SKM-1 treated with dmso at 0.1 percent for 144 hours (cell line): ENCODE measurements around the gene ARID2.

Experiments
- DNase-seq: peaks from one replicate; lab custom pipeline; 2025; ENCODE audit not compliant: unreplicated experiment; lab: John Stamatoyannopoulos, UW

ARID2 gene

GRCh38 chr12:45760333-45760732 is 30.8 kb downstream of the ARID2 start:
- DNase-seq, result no peak

DNA sequence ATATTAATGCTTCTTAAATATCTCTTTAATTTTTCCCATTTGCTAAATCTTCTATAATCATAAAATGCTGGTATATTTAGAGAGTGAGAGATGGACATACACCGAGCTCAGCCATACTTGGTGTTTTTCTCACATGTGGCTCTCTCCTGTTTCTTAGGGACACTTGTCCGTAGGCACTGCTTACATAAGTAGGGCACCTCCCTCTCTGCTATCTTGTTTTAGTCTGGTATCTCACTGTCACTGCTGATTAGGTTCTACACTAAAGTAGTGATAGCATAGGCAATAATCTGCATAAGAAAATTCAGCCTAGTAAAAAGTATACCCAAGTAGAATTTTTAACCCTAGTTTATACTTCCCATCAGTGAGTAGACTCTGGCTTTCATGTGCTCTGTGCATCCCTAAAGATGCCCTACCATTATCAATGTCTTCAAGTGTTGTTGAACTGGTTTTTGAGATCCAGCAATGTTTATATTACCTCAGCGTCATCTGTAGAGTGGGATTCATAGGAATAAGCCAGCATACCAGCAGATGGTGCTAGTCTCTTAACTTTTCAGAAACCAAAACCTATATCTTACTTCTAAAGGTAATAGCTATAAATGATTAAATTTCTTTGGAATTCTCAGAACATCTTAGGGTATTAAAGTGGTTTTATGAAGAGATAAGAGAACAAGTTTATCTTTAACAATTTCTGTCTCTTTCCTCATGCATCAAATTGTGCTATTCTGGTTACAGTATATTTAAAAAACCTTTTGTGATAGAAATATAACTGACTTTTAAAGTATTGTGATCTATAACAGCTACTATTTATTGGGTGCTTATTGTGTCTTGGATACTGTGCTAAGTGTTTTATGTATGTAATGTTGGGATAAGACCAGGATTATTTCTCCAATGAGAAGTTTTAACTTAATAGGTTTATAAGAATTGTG is 32.9 kb downstream of the ARID2 start:
- DNase-seq, result no peak

DNA sequence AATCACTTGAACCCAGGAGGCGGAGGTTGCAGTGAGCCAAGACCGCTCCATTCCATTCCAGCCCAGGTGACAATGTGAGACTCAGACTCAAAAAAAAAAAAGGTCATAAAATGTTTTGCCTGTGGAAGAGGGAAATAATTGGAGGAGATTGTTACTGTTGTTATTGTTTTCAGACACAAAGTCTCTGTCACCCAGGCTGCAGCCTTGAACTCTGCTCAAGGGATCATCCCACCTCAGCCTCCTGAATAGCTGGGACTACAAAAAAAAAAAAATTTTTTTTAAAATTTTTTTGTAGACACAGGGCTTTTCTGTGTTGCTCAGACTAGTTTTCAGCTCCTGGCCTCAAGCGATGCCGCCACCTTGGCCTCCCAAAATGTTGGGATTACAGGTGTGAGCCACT is 33.9 kb downstream of the ARID2 start:
- DNase-seq, result no peak

- no peak for DNase-seq
These were observed 38.7 kb downstream of the ARID2 start for GRCh38 chr12:45768194-45768593.

- DNase-seq, result no peak
These were observed 44.2 kb downstream of the ARID2 start for GRCh38 chr12:45773747-45774146.

DNA sequence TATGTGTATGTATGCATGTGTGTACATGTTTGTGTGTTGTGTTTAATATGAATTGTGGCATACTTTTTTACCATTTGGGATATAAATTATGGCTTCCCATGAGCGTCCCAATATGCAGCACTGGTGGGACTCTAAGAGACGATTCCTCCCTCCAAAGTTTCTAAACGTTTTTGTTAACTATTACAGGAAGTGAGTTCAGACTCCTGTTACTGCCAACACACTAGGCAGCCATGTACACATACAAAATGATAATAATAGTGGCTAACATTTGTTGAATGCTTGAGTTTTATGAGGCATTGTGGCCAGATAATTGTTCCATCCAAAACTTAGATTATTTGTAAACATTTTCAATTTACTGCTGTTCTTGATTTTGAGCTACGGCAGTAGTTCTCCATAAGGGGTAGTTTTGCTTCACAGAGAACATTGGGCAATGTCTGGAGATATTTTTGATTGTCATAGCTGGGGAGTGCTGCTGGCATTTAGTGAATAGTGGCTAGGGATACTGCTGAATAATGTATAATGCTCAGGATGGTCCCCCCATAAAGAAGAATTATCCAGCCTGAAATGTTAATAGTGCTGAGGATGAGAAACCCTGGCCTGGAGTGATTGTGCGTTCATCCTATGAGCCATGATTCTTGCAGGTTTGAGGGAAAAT is 45.1 kb downstream of the ARID2 start:
- DNase-seq, result no peak

- DNase-seq, result no peak
These were observed 46.0 kb downstream of the ARID2 start for GRCh38 chr12:45775465-45775864.

- DNase-seq, result no peak
These were observed 46.5 kb downstream of the ARID2 start for GRCh38 chr12:45775964-45776363.

GRCh38 chr12:45779936-45780335 is 50.4 kb downstream of the ARID2 start:
- DNase-seq, result no peak

DNA sequence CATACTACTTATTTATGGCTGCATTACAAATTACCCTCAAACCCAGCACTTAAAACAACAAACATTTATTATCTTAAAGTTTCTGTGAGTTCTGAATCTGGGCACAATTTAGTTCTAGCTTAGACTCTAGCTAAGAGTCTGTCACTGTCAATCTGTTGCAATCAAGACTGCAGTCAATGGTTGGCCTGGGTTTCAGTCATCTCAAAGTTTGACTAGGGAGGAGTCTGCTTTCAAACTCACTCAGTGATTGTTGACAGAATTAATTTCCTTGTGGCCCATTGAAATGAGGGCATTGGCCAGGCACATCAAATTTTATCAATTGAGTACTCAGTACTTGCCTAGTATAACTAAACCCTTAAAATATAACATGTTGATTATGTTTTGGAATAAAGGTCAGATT is 51.6 kb downstream of the ARID2 start:
- DNase-seq, result no peak

DNA sequence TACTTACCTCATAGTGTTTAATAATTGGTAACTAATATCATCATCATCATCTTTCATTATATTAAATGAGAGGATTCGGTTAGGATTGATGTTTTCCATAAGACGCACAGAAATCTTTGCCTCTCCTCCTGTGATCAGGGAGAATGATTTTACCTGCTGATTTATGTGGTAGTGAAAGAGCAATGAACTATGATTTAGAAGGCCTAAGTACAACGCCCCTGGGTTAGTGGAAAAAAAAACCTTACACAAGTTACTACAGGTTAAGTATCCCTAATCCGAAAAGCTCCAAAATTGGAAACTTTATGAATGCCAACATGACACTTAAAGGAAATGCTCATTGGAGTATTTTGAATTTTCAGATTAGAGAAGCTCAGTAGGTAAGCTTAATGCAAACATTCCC is 55.8 kb downstream of the ARID2 start:
- no peak for DNase-seq

GRCh38 chr12:45789025-45789424 is 59.5 kb downstream of the ARID2 start:
- no peak for DNase-seq

DNA sequence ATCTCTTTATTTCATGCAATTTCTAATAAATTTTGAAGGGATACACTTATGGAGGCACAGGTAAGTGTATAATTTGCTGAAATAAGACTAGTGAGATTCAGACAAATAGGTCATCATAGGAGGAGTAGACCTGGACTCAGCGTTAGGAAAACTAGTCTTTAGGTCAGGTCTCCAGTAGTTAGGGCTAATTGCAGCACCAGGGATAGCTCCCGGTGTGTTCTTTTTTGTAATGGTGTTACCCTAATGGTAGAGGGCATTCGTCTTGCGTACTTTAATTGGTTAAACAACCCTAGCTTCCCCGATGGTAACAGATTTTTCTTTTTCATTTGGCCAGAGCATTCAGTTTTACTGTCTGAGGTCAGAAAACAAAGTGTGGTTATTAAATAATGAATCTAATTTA is 64.9 kb downstream of the ARID2 start:
- DNase-seq, result no peak

GRCh38 chr12:45801625-45802024 is 72.1 kb downstream of the ARID2 start:
- no peak for DNase-seq

DNA sequence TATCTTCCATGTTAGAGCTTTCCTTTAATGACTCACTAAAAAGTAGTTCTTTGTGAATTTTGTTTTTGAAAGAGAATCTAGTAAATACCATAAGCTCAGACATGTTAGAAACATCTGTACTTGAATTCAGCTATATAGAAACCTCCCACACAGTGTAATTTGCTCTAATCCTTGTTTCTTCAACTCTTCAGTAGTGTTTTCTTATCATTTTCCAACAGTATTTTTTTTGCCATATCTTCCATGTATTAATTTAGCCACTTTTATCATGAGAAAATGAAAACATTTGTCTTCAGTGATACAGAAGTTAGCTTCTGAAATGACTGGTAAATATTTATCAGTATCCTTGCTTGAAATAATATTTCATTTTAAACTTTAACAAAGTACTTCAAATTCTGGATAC is 73.6 kb downstream of the ARID2 start:
- DNase-seq, result no peak

DNA sequence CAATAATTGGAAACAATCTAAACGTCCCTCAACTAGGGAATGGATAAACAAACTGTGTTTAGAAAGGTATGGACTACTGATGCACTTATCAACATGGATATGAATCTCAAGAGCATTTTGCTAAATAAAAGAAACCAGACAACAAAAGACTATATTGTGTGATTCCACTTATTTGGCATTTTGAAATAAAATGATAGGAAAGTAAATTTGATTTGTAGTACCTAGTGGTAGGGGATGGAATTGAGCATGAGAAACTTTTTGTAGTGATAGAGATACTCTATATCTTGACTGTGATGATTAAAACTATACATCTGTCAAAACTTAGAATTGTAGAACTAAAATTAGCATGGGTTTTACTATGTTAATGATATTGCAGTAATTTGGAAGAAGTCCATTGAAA is 87.1 kb downstream of the ARID2 start:
- DNase-seq, result no peak

- peak; percentile 2 for DNase-seq
These were observed 98.5 kb downstream of the ARID2 start for GRCh38 chr12:45827974-45828373.

DNA sequence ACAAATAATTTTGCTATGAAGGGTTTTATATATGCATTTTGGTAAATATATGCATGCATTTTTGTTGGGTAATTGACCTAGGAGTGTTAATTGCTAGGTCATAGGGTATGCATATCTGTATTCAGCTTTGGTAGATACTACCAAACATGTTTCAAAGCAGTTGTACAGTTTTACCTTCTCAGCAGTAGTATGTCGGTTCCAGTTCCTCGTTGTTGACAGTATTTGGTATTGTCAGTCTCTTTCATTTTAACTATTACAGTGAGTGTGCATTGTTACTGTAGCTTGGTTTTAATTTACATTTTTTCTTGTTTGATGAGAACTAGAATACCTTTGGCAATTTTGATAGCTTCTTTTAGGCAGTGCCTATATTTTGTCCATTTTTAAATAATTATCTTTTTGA is 98.9 kb downstream of the ARID2 start:
- no peak for DNase-seq

DNA sequence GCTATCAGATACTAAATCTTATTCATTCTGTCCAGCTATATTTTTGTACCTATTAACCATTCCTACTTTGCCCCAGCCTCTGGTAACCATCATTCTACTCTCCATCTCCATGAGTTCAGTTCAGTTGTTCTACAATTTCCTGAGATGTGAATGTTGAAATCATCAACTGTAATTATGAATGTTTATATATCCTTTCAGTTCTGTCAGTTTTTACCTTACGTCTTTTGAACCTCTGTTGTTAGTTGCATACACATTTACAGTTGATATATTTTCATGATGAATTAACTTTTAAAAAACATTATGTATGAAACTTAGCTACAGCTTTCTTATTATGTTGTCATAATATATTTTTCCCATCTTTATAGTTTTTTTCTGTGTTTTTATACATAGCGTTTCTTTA is 102.1 kb downstream of the ARID2 start:
- DNase-seq, result no peak

GRCh38 chr12:45833401-45833800 is 103.9 kb downstream of the ARID2 start:
- DNase-seq, result no peak

- DNase-seq, result no peak
These were observed 105.3 kb downstream of the ARID2 start for GRCh38 chr12:45834809-45835208.

DNA sequence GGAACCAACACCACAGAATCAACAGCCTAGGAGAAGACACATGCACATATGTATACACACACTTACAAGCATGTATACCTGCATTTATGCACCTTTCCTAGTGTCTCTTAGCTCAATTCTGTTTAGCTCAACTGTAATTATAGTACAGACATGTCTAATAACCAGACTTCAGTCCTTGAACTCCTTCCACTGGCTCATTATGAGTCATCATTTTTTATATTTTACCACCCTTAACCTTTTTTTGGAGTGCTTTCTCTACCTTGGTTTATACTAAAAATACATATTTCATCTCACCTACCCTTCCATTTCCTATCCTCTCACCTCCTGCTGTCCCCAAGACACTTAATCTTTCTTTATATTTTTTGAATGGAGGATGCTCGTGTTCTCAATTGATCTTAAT is 110.4 kb downstream of the ARID2 start:
- no peak for DNase-seq

DNA sequence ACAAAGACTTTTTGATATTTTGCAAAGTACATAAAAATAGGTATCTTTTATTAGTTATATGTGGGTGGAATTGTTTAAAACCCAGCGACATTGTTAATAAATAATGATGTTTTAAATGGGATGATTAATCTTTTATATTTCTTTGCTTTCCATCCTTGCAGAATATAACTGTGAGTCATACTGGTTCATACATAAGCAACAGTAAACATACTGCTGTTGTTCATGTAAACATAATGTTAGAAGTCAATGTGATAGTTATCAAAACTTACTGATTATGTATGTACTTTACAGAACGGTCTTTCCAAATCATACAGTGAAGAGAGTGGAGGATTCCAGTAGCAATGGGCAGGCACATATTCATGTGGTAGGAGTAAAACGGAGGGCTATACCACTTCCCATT is 119.8 kb downstream of the ARID2 start:
- no peak for DNase-seq
